ENCODE measurements around the gene CLINT1. TPM values are rescaled to one million over a fixed set of nuclear protein-coding genes. Genes with fewer than 3 reads are reported as not detected.

The CLINT1 gene
- 45.4 and 55.9 TPM in 2 replicates for total RNA-seq

GRCh38 chr5:157858527-157859226 lies at the start of gene CLINT1:
Gene CLINT1, minus strand, starts transcription at chr5:157859145. Its CDS starts 175 bp downstream, at chr5:157858970.

GRCh38 chr5:157743163-157744050 lies 115.5 kb downstream of the CLINT1 start, which contains the start of gene LSM11:
Gene LSM11, plus strand, starts transcription at chr5:157743712. Its CDS starts 39 bp downstream, at chr5:157743751.

Other genes with a start within 250 kb of the CLINT1 start
- 0.77 TPM in 1 of 2 replicates, not detected in the other for gene SOX30, start 206.7 kb downstream of the CLINT1 start, total RNA-seq
- not detected in 2 replicates for gene C5orf52, start 187.6 kb downstream of the CLINT1 start, total RNA-seq
- 15.9 and 18.1 TPM in 2 replicates for gene THG1L, start 127.7 kb downstream of the CLINT1 start, total RNA-seq
- gene LSM11, start 115.4 kb downstream of the CLINT1 start, total RNA-seq = 2.6 and 4.3 TPM in 2 replicates

Data from pericardium fibroblast (primary cell).